ENCODE data around the gene TPGS2. TPM values are rescaled to one million over a fixed set of nuclear protein-coding genes. Genes with fewer than 3 reads are reported as not detected.

Gene TPGS2
- polyA plus RNA-seq, 2 of the 4 experiments (the other 2 are of a cell fraction), result 71.9 to 143 TPM

DNA sequence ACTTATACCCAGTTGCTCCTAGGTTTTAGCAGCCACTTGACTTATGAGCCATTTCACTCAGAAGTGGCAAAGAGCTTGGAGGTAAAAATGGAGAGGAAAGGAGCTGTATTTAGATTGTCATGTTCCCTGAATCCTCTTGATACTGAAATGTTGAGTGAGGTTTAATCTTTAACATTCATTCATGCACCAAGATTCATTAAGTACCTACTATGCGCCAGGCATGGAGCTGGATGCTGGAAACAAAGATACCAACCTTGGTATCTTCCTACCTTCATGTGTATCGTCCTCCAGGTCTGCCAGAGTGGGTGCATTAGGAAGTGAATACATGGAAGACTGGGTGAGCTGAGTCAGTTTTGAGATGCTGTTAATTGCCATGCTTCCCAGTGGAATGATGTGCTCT, 23.7 kb downstream of the TPGS2 start:
- CTCF ChIA-PET, result interaction anchor here (0.7 to 1.7 kb wide), 2 partner anchors 13 to 117 kb away, joined by 3 to 4 read pairs; no protein-coding TSS in a partner anchor

DNA sequence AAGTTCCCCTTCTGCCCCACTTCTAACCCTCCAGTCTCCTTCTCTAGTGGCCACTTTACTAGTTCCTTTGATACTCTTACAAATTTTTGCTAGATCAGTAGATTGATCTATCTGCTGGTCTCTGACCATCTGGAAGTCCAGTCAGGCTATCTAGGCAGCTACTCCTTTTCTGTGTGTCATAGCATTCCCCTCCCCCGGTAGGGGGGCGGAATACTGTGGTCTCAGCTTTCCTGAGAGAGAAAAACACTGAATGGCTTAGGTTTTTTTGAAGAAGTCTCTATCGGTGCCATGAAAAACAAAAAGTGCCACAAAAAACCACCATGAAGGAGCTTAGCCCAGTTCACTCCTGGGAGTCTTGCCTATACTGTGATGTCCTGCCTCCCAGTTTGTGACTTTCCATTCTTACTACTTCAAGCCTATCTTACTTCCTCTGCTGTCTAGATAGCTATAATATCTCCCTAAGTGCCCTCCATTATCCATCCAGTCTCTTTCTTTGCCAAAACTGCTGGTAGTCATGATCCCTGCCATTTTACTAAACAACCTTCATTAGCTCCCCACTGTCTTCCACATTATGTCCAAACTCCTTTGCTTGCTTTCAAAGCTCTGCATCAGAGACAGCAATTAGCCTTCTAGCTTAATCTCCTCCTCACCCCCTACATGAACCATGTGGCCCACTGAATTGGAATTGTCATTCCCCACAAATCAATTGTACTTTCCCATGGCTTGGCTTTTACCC, 29.9 kb downstream of the TPGS2 start:
- TF ChIP-seq JUNB (IDR thresholded peaks at IDR 0.05) (no peak), EHF (CRISPR knock-in tag; IDR thresholded peaks at IDR 0.05) (no peak), CEBPB (IDR thresholded peaks at IDR 0.05) (no peak), PBX3 (IDR thresholded peaks at IDR 0.05) (no peak), ZC3H11A (IDR thresholded peaks at IDR 0.05) (no peak), USF2 (IDR thresholded peaks at IDR 0.05) (no peak), NPAS2 (CRISPR knock-in tag; IDR thresholded peaks at IDR 0.05; ENCODE audit: borderline replicate concordance) (no peak), GATA3 (IDR thresholded peaks at IDR 0.05; ENCODE audit: borderline replicate concordance) (no peak)
- TF ChIP-seq, protein P1, sequence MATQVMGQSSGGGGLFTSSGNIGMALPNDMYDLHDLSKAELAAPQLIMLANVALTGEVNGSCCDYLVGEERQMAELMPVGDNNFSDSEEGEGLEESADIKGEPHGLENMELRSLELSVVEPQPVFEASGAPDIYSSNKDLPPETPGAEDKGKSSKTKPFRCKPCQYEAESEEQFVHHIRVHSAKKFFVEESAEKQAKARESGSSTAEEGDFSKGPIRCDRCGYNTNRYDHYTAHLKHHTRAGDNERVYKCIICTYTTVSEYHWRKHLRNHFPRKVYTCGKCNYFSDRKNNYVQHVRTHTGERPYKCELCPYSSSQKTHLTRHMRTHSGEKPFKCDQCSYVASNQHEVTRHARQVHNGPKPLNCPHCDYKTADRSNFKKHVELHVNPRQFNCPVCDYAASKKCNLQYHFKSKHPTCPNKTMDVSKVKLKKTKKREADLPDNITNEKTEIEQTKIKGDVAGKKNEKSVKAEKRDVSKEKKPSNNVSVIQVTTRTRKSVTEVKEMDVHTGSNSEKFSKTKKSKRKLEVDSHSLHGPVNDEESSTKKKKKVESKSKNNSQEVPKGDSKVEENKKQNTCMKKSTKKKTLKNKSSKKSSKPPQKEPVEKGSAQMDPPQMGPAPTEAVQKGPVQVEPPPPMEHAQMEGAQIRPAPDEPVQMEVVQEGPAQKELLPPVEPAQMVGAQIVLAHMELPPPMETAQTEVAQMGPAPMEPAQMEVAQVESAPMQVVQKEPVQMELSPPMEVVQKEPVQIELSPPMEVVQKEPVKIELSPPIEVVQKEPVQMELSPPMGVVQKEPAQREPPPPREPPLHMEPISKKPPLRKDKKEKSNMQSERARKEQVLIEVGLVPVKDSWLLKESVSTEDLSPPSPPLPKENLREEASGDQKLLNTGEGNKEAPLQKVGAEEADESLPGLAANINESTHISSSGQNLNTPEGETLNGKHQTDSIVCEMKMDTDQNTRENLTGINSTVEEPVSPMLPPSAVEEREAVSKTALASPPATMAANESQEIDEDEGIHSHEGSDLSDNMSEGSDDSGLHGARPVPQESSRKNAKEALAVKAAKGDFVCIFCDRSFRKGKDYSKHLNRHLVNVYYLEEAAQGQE (IDR thresholded peaks at IDR 0.05), result no peak
- DNase-seq (ENCODE audit: low read depth in 1 of 2, low spot score in 1 of 2) (no peak), ATAC-seq (no peak), FAIRE-seq (no peak)
- H3K4me1 ChIP-seq, result no peaks in the 10 kb centered on the region
- no peak overlapping the region for H3K4me3 ChIP-seq
- WGBS (ENCODE audit: missing lambda C conversion rate), result 93% methylated on average over 3 of the region's 3 CpGs
- H3K9me3 ChIP-seq, result no peaks in the 10 kb centered on the region
- no peak overlapping the region for H3K27ac ChIP-seq
- ChIA-PET POLR2A (no interaction called here), CTCF (interaction anchor here (1.2 kb wide), 1 partner anchor 10 kb away, joined by 3 read pairs; no protein-coding TSS in a partner anchor)
- no peak overlapping the region for H3K4me2 ChIP-seq

More for the DNA sequence above, 23.7 kb downstream of the TPGS2 start:
- Histone ChIP-seq H3K9me3 (no peaks in the 10 kb centered on the region), H3K4me1 (no peaks in the 10 kb centered on the region), H3K4me3 (no peak overlapping the region), H3K27ac (no peak overlapping the region), H3K4me2 (no peak overlapping the region)
- POLR2A ChIA-PET, result no interaction called here
- DNase-seq (ENCODE audit: low read depth in 1 of 2, low spot score in 1 of 2) (no peak), FAIRE-seq (no peak), ATAC-seq (no peak)
- TF ChIP-seq POLR2AphosphoS2 (conservative IDR thresholded peaks at IDR 0.05; ENCODE audit: low read length) (no peak), ZNF302 (CRISPR knock-in tag; IDR thresholded peaks at IDR 0.05) (no peak)
- WGBS (ENCODE audit: missing lambda C conversion rate), result 88% methylated on average over 2 of the region's 2 CpGs

DNA sequence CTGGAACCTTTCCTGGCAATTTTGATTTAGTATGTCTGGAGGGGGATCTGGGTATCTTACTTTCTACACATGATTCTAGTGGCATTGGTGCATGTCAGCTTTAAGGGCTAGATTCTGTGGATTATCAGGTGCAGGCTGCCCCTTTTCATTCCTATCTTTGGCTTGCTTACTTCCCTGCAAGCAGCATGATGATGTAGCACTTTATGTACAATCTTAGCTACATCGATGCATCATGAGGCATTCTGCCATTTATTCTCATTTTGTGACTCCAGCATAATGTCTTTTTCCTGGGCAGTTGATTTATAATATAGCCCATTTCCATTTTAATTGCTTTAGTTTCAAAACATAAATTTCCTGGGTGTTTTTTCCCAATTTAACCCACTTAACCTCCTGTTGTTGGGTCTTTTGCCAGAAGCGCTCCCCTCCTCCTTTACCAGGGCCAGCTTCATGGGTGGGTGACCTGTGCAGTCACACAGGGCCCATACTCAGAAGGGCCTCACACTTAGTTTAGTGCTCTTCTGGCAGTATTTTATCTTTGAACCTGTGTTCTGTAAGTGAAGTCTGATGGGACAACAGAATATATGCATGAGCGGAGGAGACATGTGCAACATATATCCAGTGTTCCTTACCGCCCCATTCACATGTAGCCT, 36.0 kb downstream of the TPGS2 start:
- TF ChIP-seq RAD21 (conservative IDR thresholded peaks at IDR 0.05 in 1 of 2, IDR thresholded peaks at IDR 0.05 in 1 of 2) (no peak), HOXB13 (CRISPR knock-in tag; IDR thresholded peaks at IDR 0.05; ENCODE audit: low read depth) (no peak)
- Histone ChIP-seq H3K4me1 (no peaks in the 10 kb centered on the region), H3K4me3 (no peak overlapping the region), H3K4me2 (no peak overlapping the region), H3K27ac (no peak overlapping the region), H3K9me3 (no peaks in the 10 kb centered on the region)
- ChIA-PET POLR2A (no interaction called here), CTCF (interaction anchor here (1.2 to 2.1 kb wide), 2 partner anchors 16 to 105 kb away, joined by 5 to 11 read pairs; no protein-coding TSS in a partner anchor)
- FAIRE-seq (no peak), ATAC-seq (no peak), DNase-seq (ENCODE audit: low read depth in 1 of 2, low spot score in 1 of 2) (no peak)
- WGBS (ENCODE audit: missing lambda C conversion rate), result 98% methylated on average over 4 of the region's 4 CpGs

Data from A549 (cell line).